H9 (cell line): ENCODE measurements around the gene ANKRD17. TPM values are rescaled to one million over a fixed set of nuclear protein-coding genes. Genes with fewer than 3 reads are reported as not detected.

ENCODE experiments used
- DNase-seq: peaks from one replicate; pipeline ENCODE4 v3.0.0-alpha.2; 2017
- H2AFZ ChIP-seq: one replicate; pipeline ENCODE4 v1.6.1; 2013; ENCODE audit warnings: mild to moderate bottlenecking, low read length, control low read depth, moderate library complexity
- H2AK5ac ChIP-seq: 2 replicates; pipeline ENCODE4 v1.6.1; 2013; ENCODE audit warnings: low read length, control low read depth, mixed read lengths; ENCODE audit not compliant: insufficient read length
- H2BK120ac ChIP-seq: one replicate; pipeline ENCODE4 v1.6.1; 2013; ENCODE audit warnings: low read depth, mild to moderate bottlenecking, low read length, control low read depth, inconsistent platforms; ENCODE audit not compliant: poor library complexity, severe bottlenecking
- H2BK12ac ChIP-seq: 2 replicates; pipeline ENCODE4 v1.6.1; 2013; ENCODE audit warnings: low read length, control low read depth, mixed read lengths, low read depth; ENCODE audit not compliant: insufficient read length
- H2BK15ac ChIP-seq: 2 replicates; pipeline ENCODE4 v1.6.1; 2013; ENCODE audit warnings: low read depth, low read length, control low read depth
- H2BK20ac ChIP-seq: one replicate; pipeline ENCODE4 v1.6.1; 2013; ENCODE audit warnings: low read depth, mild to moderate bottlenecking, low read length, control low read depth, inconsistent platforms; ENCODE audit not compliant: poor library complexity, severe bottlenecking
- H2BK5ac ChIP-seq: 2 replicates; pipeline ENCODE4 v1.6.1; 2013; ENCODE audit warnings: low read length, control low read depth, mixed read lengths; ENCODE audit not compliant: insufficient read length
- H3K14ac ChIP-seq: 2 replicates; pipeline ENCODE4 v1.6.1; 2013; ENCODE audit warnings: low read length, control low read depth; ENCODE audit not compliant: insufficient read depth
- H3K18ac ChIP-seq: 2 replicates; pipeline ENCODE4 v1.6.1; 2013; ENCODE audit warnings: low read depth, mild to moderate bottlenecking, mixed read lengths, low read length, control low read depth; ENCODE audit not compliant: insufficient read length
- H3K23ac ChIP-seq: 2 replicates; pipeline ENCODE4 v1.6.1; 2013; ENCODE audit warnings: low read length, control low read depth, mixed read lengths, low read depth; ENCODE audit not compliant: insufficient read length
- H3K23me2 ChIP-seq: 2 replicates; pipeline ENCODE4 v1.6.1; 2013; ENCODE audit warnings: low read depth, mild to moderate bottlenecking, mixed read lengths, low read length, control low read depth; ENCODE audit not compliant: insufficient read length, poor library complexity, severe bottlenecking
- H3K27ac ChIP-seq: 2 replicates; pipeline ENCODE4 v1.5.1; 2013; ENCODE audit warnings: low read length, control low read depth, mixed read lengths, low read depth; ENCODE audit not compliant: insufficient read length
- H3K27me3 ChIP-seq: 2 replicates; pipeline ENCODE4 v1.6.1; 2013; ENCODE audit warnings: low read length, control low read depth, inconsistent platforms; ENCODE audit not compliant: insufficient read depth
- H3K4ac ChIP-seq: 2 replicates; pipeline ENCODE4 v1.6.1; 2013; ENCODE audit warnings: low read depth, mild to moderate bottlenecking, control low read depth, inconsistent platforms, low read length, moderate library complexity
- H3K4me1 ChIP-seq: 2 replicates; pipeline ENCODE4 v1.6.1; 2013; ENCODE audit warnings: low read length, control low read depth, inconsistent platforms; ENCODE audit not compliant: insufficient read depth
- H3K4me2 ChIP-seq: 2 replicates; pipeline ENCODE4 v1.6.1; 2013; ENCODE audit warnings: low read length, control low read depth, mixed read lengths; ENCODE audit not compliant: insufficient read length, insufficient read depth
- H3K56ac ChIP-seq: 2 replicates; pipeline ENCODE4 v1.6.1; 2013; ENCODE audit warnings: low read depth, mild to moderate bottlenecking, mixed read lengths, low read length, control low read depth; ENCODE audit not compliant: insufficient read length
- H3K79me1 ChIP-seq: 2 replicates; pipeline ENCODE4 v1.6.1; 2013; ENCODE audit warnings: low read depth, mild to moderate bottlenecking, moderate library complexity, low read length, control low read depth, inconsistent platforms; ENCODE audit not compliant: insufficient read depth, poor library complexity, severe bottlenecking
- H3K79me2 ChIP-seq: 2 replicates; pipeline ENCODE4 v1.6.1; 2013; ENCODE audit warnings: low read length, control low read depth, inconsistent platforms; ENCODE audit not compliant: insufficient read depth
- H3K9ac ChIP-seq: 2 replicates; pipeline ENCODE4 v1.6.1; 2013; ENCODE audit warnings: low read length, control low read depth, mixed read lengths; ENCODE audit not compliant: insufficient read length; ENCODE audit errors: extremely low read depth
- H3K9me3 ChIP-seq: one replicate; pipeline ENCODE4 v1.6.1; 2013; ENCODE audit warnings: low read depth, low read length, inconsistent platforms; ENCODE audit not compliant: control insufficient read depth
- H3T11ph ChIP-seq: one replicate; pipeline ENCODE4 v1.6.1; 2013; ENCODE audit warnings: mild to moderate bottlenecking, low read length, control low read depth, inconsistent platforms
- H4K20me1 ChIP-seq: one replicate; pipeline ENCODE4 v1.6.1; 2013; ENCODE audit not compliant: control insufficient read depth, insufficient read length, insufficient read depth
- H4K5ac ChIP-seq: 2 replicates; pipeline ENCODE4 v1.6.1; 2013; ENCODE audit warnings: low read depth, mild to moderate bottlenecking, mixed read lengths, low read length, control low read depth; ENCODE audit not compliant: insufficient read length
- H4K8ac ChIP-seq: replicated peaks from 2 replicates; pipeline ENCODE4 v1.6.1; 2013; ENCODE audit warnings: low read length, control low read depth, mixed read lengths, low read depth; ENCODE audit not compliant: insufficient read length
- H4K91ac ChIP-seq: 2 replicates; pipeline ENCODE4 v1.6.1; 2013; ENCODE audit warnings: low read depth, mild to moderate bottlenecking, moderate library complexity, mixed read lengths, low read length, control low read depth; ENCODE audit not compliant: insufficient read length
- H3K27ac Mint-ChIP-seq, 3 experiments: 2 replicates in 2 of 3; 3 replicates in 1 of 3; pipeline ENCODE4 v1.8.0; 2020 to 2021; ENCODE audit warnings: mixed read lengths in 3 of 3, mild to moderate bottlenecking in 1 of 3, moderate library complexity in 1 of 3
- H3K27me3 Mint-ChIP-seq: 2 replicates; pipeline ENCODE4 v1.8.0; 2021; ENCODE audit warnings: low read depth, mild to moderate bottlenecking, moderate library complexity, mixed read lengths
- H3K36me3 Mint-ChIP-seq, 3 experiments: 2 replicates in 2 of 3; 3 replicates in 1 of 3; pipeline ENCODE4 v1.8.0; 2020 to 2021; ENCODE audit warnings: low read depth in 3 of 3, mixed read lengths in 3 of 3; ENCODE audit not compliant: insufficient read depth in 1 of 3
- H3K4me1 Mint-ChIP-seq, 2 experiments: 2 replicates each; pipeline ENCODE4 v1.8.0; 2020; ENCODE audit warnings: mixed read lengths in 2 of 2
- H3K4me3 Mint-ChIP-seq, 2 experiments: 2 replicates in 1 of 2; 3 replicates in 1 of 2; pipeline ENCODE4 v1.8.0; 2020 to 2021; ENCODE audit warnings: mild to moderate bottlenecking in 2 of 2, mixed read lengths in 2 of 2, moderate library complexity in 1 of 2
- H3K9me3 Mint-ChIP-seq, 2 experiments: 2 replicates in 1 of 2; 3 replicates in 1 of 2; pipeline ENCODE4 v1.8.0; 2020; ENCODE audit warnings: mild to moderate bottlenecking in 2 of 2, mixed read lengths in 2 of 2, moderate library complexity in 1 of 2
- WGBS: extraction: QIAGEN DNeasy Blood & Tissue Kit; methylation state at CpG from one replicate; pipeline ENCODE4 v1.1.7; 2013; ENCODE audit warnings: missing lambda C conversion rate, low lambda C conversion rate, mixed read lengths; ENCODE audit not compliant: insufficient read length; ENCODE audit errors: extremely low coverage; 5-methylcytosine and 5-hydroxymethylcytosine counted together
- total RNA-seq: library from RNA; stranded (reverse); gene quantifications from 2 replicates; pipeline ENCODE4 v1.2.1, GENCODE V29; 2021
- TF ChIP-seq, protein P1 (sequence below): fragments of 200-600 bp; sonication (generic); conservative IDR thresholded peaks from 3 replicates; pipeline ENCODE4 v1.8.0; 2021; ENCODE audit warnings: antibody characterized with exemption, mild to moderate bottlenecking

The ANKRD17 gene
- total RNA-seq, 1 experiment from 2014 or later = 82.4 TPM

GRCh38 chr4:73133784-73134183, 124.8 kb downstream of the ANKRD17 start:
- H3K23me2 ChIP-seq = no peaks in the 10 kb centered on the region
- H3K4me2 ChIP-seq = no peak overlapping the region
- H2BK12ac ChIP-seq = no peak overlapping the region
- no peak overlapping the region for H2AFZ ChIP-seq
- no peak overlapping the region for H3K4ac ChIP-seq
- H3K9me3 ChIP-seq = no peaks in the 10 kb centered on the region
- no peak overlapping the region for H3K56ac ChIP-seq
- no peaks in the 10 kb centered on the region for H3K9me3 Mint-ChIP-seq
- no peaks in the 10 kb centered on the region; the same call in 1 of the 2 replicates for H3K79me2 ChIP-seq
- peaks cover 2% of the 10 kb centered on the region for H3K79me1 ChIP-seq
- WGBS = no CpG with 5 or more reads among the region's 1 CpG
- no peak overlapping the region for H2BK20ac ChIP-seq
- peak overlapping the region in 1 of 3 experiments; percentile 79; a peak in 1 of 7 replicates for H3K27ac Mint-ChIP-seq
- H3K18ac ChIP-seq = no peak overlapping the region
- no peak overlapping the region for H3K4me3 Mint-ChIP-seq
- H3K36me3 Mint-ChIP-seq = peaks cover 6 to 47% (median 45%) of the 10 kb centered on the region in 3 experiments; a peak in 6 of 7 replicates
- H2AK5ac ChIP-seq = no peak overlapping the region
- no peak overlapping the region for H3K14ac ChIP-seq
- DNase-seq = no peak
- H2BK15ac ChIP-seq = no peak overlapping the region
- H3K27ac ChIP-seq = no peak overlapping the region
- H4K20me1 ChIP-seq = no peaks in the 10 kb centered on the region
- H4K5ac ChIP-seq = no peak overlapping the region
- H3K4me1 ChIP-seq = no peaks in the 10 kb centered on the region
- no peak overlapping the region for H2BK5ac ChIP-seq
- no peak overlapping the region for H3K23ac ChIP-seq
- H4K91ac ChIP-seq = no peak overlapping the region
- no peak overlapping the region for H3T11ph ChIP-seq
- no peaks in the 10 kb centered on the region for H3K27me3 ChIP-seq
- H2BK120ac ChIP-seq = no peak overlapping the region
- no peak overlapping the region for H3K9ac ChIP-seq
- TF ChIP-seq, protein P1, sequence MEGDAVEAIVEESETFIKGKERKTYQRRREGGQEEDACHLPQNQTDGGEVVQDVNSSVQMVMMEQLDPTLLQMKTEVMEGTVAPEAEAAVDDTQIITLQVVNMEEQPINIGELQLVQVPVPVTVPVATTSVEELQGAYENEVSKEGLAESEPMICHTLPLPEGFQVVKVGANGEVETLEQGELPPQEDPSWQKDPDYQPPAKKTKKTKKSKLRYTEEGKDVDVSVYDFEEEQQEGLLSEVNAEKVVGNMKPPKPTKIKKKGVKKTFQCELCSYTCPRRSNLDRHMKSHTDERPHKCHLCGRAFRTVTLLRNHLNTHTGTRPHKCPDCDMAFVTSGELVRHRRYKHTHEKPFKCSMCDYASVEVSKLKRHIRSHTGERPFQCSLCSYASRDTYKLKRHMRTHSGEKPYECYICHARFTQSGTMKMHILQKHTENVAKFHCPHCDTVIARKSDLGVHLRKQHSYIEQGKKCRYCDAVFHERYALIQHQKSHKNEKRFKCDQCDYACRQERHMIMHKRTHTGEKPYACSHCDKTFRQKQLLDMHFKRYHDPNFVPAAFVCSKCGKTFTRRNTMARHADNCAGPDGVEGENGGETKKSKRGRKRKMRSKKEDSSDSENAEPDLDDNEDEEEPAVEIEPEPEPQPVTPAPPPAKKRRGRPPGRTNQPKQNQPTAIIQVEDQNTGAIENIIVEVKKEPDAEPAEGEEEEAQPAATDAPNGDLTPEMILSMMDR = no peak
- H4K8ac ChIP-seq = no peak overlapping the region
- peaks cover 4 to 8% of the 10 kb centered on the region in 2 experiments; a peak in 3 of 4 replicates for H3K4me1 Mint-ChIP-seq
- no peaks in the 10 kb centered on the region for H3K27me3 Mint-ChIP-seq
